Measurements from ENCODE around the gene SPRING1. TPM values are rescaled to one million over a fixed set of nuclear protein-coding genes. Genes with fewer than 3 reads are reported as not detected.

SPRING1 gene
- total and polyA plus RNA-seq, 2 of the 4 experiments (the other 2 are of a cell fraction): 12.4 to 14.0 TPM

- CTCF ChIA-PET: interaction anchor here (0.6 kb wide), 1 partner anchor 1797 kb away, joined by 3 read pairs; no protein-coding TSS in a partner anchor
- Histone ChIP-seq H2AK5ac (ENCODE audit: low read depth, low read length) (no peak overlapping the region), H4K5ac (ENCODE audit: low read depth, low read length) (no peak overlapping the region), H3K4ac (ENCODE audit: low read depth, low read length) (no peak overlapping the region), H3K18ac (ENCODE audit: low read depth, low read length) (no peak overlapping the region), H3K23ac (ENCODE audit: low read depth, low read length) (no peak overlapping the region), H3K27ac (ENCODE audit: insufficient read depth, low read length) (no peak overlapping the region), H3K4me3 (ENCODE audit: insufficient read depth, low read depth, low read length) (no peak overlapping the region), H2BK5ac (ENCODE audit: low read depth, low read length, poor library complexity, severe bottlenecking) (no peak overlapping the region), H2BK20ac (ENCODE audit: low read depth, low read length) (no peak overlapping the region), H2AK9ac (replicated peaks; ENCODE audit: low read depth, low read length, poor library complexity) (no peak overlapping the region), H3K79me1 (ENCODE audit: low read depth in 1 of 2, low read length in 2 of 2) (no peaks in the 10 kb centered on the region), H3K4me2 (ENCODE audit: low read depth, low read length) (no peak overlapping the region), H3K9me3 (ENCODE audit: control insufficient read depth, insufficient read depth, low read length) (no peaks in the 10 kb centered on the region; the same call in 1 of the 2 replicates), H2BK15ac (ENCODE audit: low read depth, low read length) (no peak overlapping the region), H3K4me1 (ENCODE audit: control insufficient read depth, insufficient read depth, low read length) (no peaks in the 10 kb centered on the region; the same call in 1 of the 2 replicates), H2AFZ (replicated peaks; ENCODE audit: low read length, poor library complexity) (no peak overlapping the region), H2BK120ac (ENCODE audit: low read depth, low read length) (no peak overlapping the region), H3K14ac (replicated peaks; ENCODE audit: low read depth, low read length) (no peak overlapping the region), H4K8ac (ENCODE audit: low read depth in 2 of 2, low read length in 2 of 2) (no peak overlapping the region), H3K9ac (ENCODE audit: low read depth, low read length) (no peak overlapping the region), H4K91ac (ENCODE audit: insufficient read depth, low read depth, low read length) (no peak overlapping the region), H3K36me3 (ENCODE audit: control insufficient read depth, insufficient read depth, low read length) (no peaks in the 10 kb centered on the region), H4K20me1 (ENCODE audit: insufficient read depth, low read length) (no peaks in the 10 kb centered on the region), H3K9me1 (ENCODE audit: insufficient read depth, low read length) (peaks cover 4% of the 10 kb centered on the region; the same call in 1 of the 2 replicates), H3K56ac (ENCODE audit: extremely low read depth, insufficient read depth, low read length) (no peak overlapping the region), H3K27me3 (ENCODE audit: control insufficient read depth, insufficient read depth, low read length) (peaks cover 62% of the 10 kb centered on the region)
- dilution Hi-C loops (cut with HindIII; ENCODE audit: low sequenced_read_pairs, unreplicated experiment) (no loop called here), intact Hi-C loops (cut with micrococcal nuclease) (loop anchor here (5.0 kb wide), 1 partner anchor 414 kb away; the partner anchor contains the start of gene MED13L), in situ Hi-C loops (cut with MboI; ENCODE audit: low sequenced_read_pairs) (loop anchor here (10.0 kb wide), 1 partner anchor 696 kb away; no protein-coding TSS in a partner anchor)
- no TSS peak for BruUV-seq (replicated peaks)
- TF ChIP-seq RCOR1 (IDR thresholded peaks at IDR 0.05; ENCODE audit: insufficient replicate concordance, low read length): no peak
- TF ChIP-seq BHLHE40 (IDR thresholded peaks at IDR 0.05; ENCODE audit: low read depth, low read length): no peak
- TF ChIP-seq CHD1 (IDR thresholded peaks at IDR 0.05; ENCODE audit: low read depth, low read length): no peak
- no peak for TF ChIP-seq MAFK (IDR thresholded peaks at IDR 0.05; ENCODE audit: low read depth, low read length)
- TF ChIP-seq USF2 (IDR thresholded peaks at IDR 0.05; ENCODE audit: low read depth, low read length): no peak
- TF ChIP-seq CEBPB (IDR thresholded peaks at IDR 0.05; ENCODE audit: low read depth, low read length): no peak
- TF ChIP-seq NFE2L2 (IDR thresholded peaks at IDR 0.05; ENCODE audit: low read depth, low read length): no peak
- TF ChIP-seq ELK1 (IDR thresholded peaks at IDR 0.05; ENCODE audit: borderline replicate concordance, low read depth, low read length): no peak
- DNase-seq: no peak
- POLR2A ChIA-PET (ENCODE audit: unreplicated experiment): no interaction called here
- 80% methylated on average over 1 of the region's 7 CpGs; no CpG with 5 or more reads in 1 of the 2 experiments for WGBS, 2 experiments (ENCODE audit: extremely low coverage in 2 of 2, insufficient read length in 1 of 2)
- ATAC-seq (ENCODE audit: low read depth): no peak
Observed at GRCh38 chr12:116691205-116691604, 46.7 kb downstream of the SPRING1 start.
